K562 (cell line): ENCODE results near the gene RITA1. TPM values are rescaled to one million over a fixed set of nuclear protein-coding genes. Genes with fewer than 3 reads are reported as not detected.

Source experiments
- ATAC-seq: fragments of 200-7000 bp; cut with Tn5 transposase; 3 replicates; pipeline ENCODE4 v1.9.1; 2020; ENCODE audit warnings: moderate library complexity
- BruUV-seq: library from RNA; stranded (reverse); fragments of 400-500 nt; replicated peaks from 2 replicates; lab custom pipeline; 2021; lab: Mats Ljungman, UMichigan
- CTCF ChIA-PET: fragments of 300-600 bp; formaldehyde crosslinking; extraction: SDS; loops from one replicate; lab custom pipeline; 2021; ENCODE audit warnings: low intra/inter-chr PET ratio; lab: Yijun Ruan, JAX
- POLR2A ChIA-PET: fragments of 300-600, 350-650 bp; sonication (Branson Sonifier 250); formaldehyde crosslinking; extraction: SDS; loops from one replicate; lab custom pipeline; 2021; ENCODE audit warnings: antibody characterized with exemption, inconsistent platforms; lab: Yijun Ruan, JAX
- DNase-seq, 4 experiments: peaks; one replicate each; pipeline versions ENCODE4 v3.0.0 to v3.0.0-alpha.2; 2011 to 2018; ENCODE audit warnings: low spot score in 3 of 4, mixed read lengths in 3 of 4; ENCODE audit errors: extremely low read depth in 1 of 4
- FAIRE-seq: peaks from 2 replicates; lab custom pipeline; 2011; peaks lifted over from hg19 to GRCh38; lab: Jason Lieb, UNC
- H2AFZ ChIP-seq: 2 replicates; pipeline ENCODE4 v1.6.0; 2011; ENCODE audit warnings: low read depth, low read length, control low read depth, inconsistent platforms
- H3K27ac ChIP-seq: fragments of 200-600 bp; 3 replicates; pipeline ENCODE4 v1.8.0; 2011; ENCODE audit warnings: low read depth, mild to moderate bottlenecking, control low read depth, inconsistent platforms, low read length, moderate library complexity, mixed read lengths; ENCODE audit errors: extremely low read depth
- H3K27me3 ChIP-seq, 2 experiments: fragments of 300-600 bp in 1 of 2; 2 replicates in 1 of 2; 3 replicates in 1 of 2; pipeline versions ENCODE4 v1.6.0 to v1.8.0; 2011; ENCODE audit warnings: inconsistent platforms in 2 of 2, low read length in 2 of 2, mild to moderate bottlenecking in 1 of 2, mixed read lengths in 1 of 2, moderate library complexity in 1 of 2; ENCODE audit not compliant: control insufficient read depth in 2 of 2, insufficient read depth in 2 of 2
- H3K36me3 ChIP-seq: fragments of 300-600 bp; 3 replicates; pipeline ENCODE4 v1.8.0; 2011; ENCODE audit warnings: mild to moderate bottlenecking, low read length, inconsistent platforms; ENCODE audit not compliant: control insufficient read depth, insufficient read depth
- H3K4me1 ChIP-seq, 2 experiments: fragments of 200-600 bp in 1 of 2; replicated peaks in 1 of 2; 2 replicates in 1 of 2; 3 replicates in 1 of 2; pipeline versions ENCODE4 v1.5.1 to v1.8.0; 2011; ENCODE audit warnings: inconsistent platforms in 2 of 2, low read length in 2 of 2, mild to moderate bottlenecking in 1 of 2, mixed read lengths in 1 of 2, moderate library complexity in 1 of 2; ENCODE audit not compliant: control insufficient read depth in 2 of 2, insufficient read depth in 2 of 2
- H3K4me2 ChIP-seq: 2 replicates; pipeline ENCODE4 v1.6.1; 2011; ENCODE audit warnings: low read length, control low read depth, inconsistent platforms, mixed read lengths; ENCODE audit not compliant: insufficient read depth
- H3K4me3 ChIP-seq: fragments of 200-600 bp; sonication (generic), shearing (Covaris generic); 2 replicates; pipeline ENCODE4 v1.5.1; 2016; ENCODE audit warnings: control low read depth, inconsistent platforms
- H3K79me2 ChIP-seq: fragments of 200-600 bp; 3 replicates; pipeline ENCODE4 v1.8.0; 2011; ENCODE audit warnings: low read length, inconsistent platforms; ENCODE audit not compliant: control insufficient read depth, insufficient read depth
- H3K9ac ChIP-seq, 2 experiments: 2 replicates each; pipeline versions ENCODE4 v1.6.0 to v1.6.1; 2011; ENCODE audit warnings: low read depth in 2 of 2, low read length in 2 of 2, control low read depth in 1 of 2, inconsistent platforms in 1 of 2, mild to moderate bottlenecking in 1 of 2, mixed read lengths in 1 of 2; ENCODE audit not compliant: insufficient read depth in 1 of 2
- H3K9me1 ChIP-seq: one replicate; pipeline ENCODE4 v1.6.0; 2011; ENCODE audit warnings: inconsistent platforms, mild to moderate bottlenecking, low read length, moderate library complexity; ENCODE audit not compliant: control insufficient read depth, insufficient read depth
- H3K9me3 ChIP-seq: replicated peaks from 2 replicates; pipeline ENCODE4 v1.5.1; 2011; ENCODE audit warnings: low read depth, low read length, inconsistent platforms; ENCODE audit not compliant: control insufficient read depth, insufficient read depth
- H4K20me1 ChIP-seq: replicated peaks from 2 replicates; pipeline ENCODE4 v1.6.1; 2011; ENCODE audit warnings: low read length, inconsistent platforms, mixed read lengths; ENCODE audit not compliant: control insufficient read depth, insufficient read depth
- C11orf30 ChIP-seq: fragments of 450-650 bp; IDR thresholded peaks from 2 replicates; pipeline ENCODE4 v1.6.1; 2016; ENCODE audit warnings: low read depth, mild to moderate bottlenecking
- MAX ChIP-seq: sonication (generic); formaldehyde crosslinking; IDR thresholded peaks from 2 replicates; pipeline ENCODE4 v1.9.0; 2022; ENCODE audit warnings: mild to moderate bottlenecking, missing genetic modification reagents
- NR2C1 ChIP-seq, 2 experiments: fragments of 450-650 bp; IDR thresholded peaks; 2 replicates each; pipeline ENCODE4 v1.6.1; 2017; ENCODE audit warnings: mild to moderate bottlenecking in 2 of 2, antibody characterized with exemption in 1 of 2, inconsistent platforms in 1 of 2, missing compliant biosample characterization in 1 of 2, missing genetic modification characterization in 1 of 2
- NR2C2 ChIP-seq, 2 experiments: fragments of 200-800 bp in 1 of 2; sonication (Bioruptor generic) in 1 of 2; sonication (generic) in 1 of 2; formaldehyde crosslinking in 1 of 2; IDR thresholded peaks; 2 replicates each; pipeline versions ENCODE4 v1.6.1 to v1.8.0; 2016 to 2022; ENCODE audit warnings: mild to moderate bottlenecking in 1 of 2, missing compliant biosample characterization in 1 of 2, missing genetic modification characterization in 1 of 2, missing genetic modification reagents in 1 of 2
- NRF1 ChIP-seq, 2 experiments: fragments of 450-650 bp; IDR thresholded peaks in 1 of 2; conservative IDR thresholded peaks in 1 of 2; 2 replicates each; pipeline ENCODE4 v1.6.1; 2014; ENCODE audit warnings: mild to moderate bottlenecking in 2 of 2
- PRDM10 ChIP-seq: fragments of 450-650 bp; IDR thresholded peaks from 2 replicates; pipeline ENCODE4 v1.6.1; 2018; ENCODE audit not compliant: partially characterized antibody
- PTTG1 ChIP-seq: fragments of 450-650 bp; IDR thresholded peaks from 2 replicates; pipeline ENCODE4 v1.6.1; 2016; ENCODE audit warnings: low read depth, mild to moderate bottlenecking, missing genetic modification characterization, missing compliant biosample characterization
- TFAP4 ChIP-seq: sonication (generic); formaldehyde crosslinking; IDR thresholded peaks from 2 replicates; pipeline ENCODE4 v1.8.0; 2022; ENCODE audit warnings: missing genetic modification reagents, mild to moderate bottlenecking, moderate library complexity, borderline replicate concordance
- XRCC5 ChIP-seq: fragments of 200-400 bp; formaldehyde crosslinking; IDR thresholded peaks from 2 replicates; pipeline ENCODE4 v1.6.1; 2017; ENCODE audit warnings: low read depth, mild to moderate bottlenecking, low read length
- ZBTB12 ChIP-seq: fragments of 250-450 bp; sonication (Bioruptor Pico); IDR thresholded peaks from 2 replicates; pipeline ENCODE4 v1.4.0; 2020
- ZNF445 ChIP-seq: fragments of 250-450 bp; sonication (Bioruptor Pico); IDR thresholded peaks from 2 replicates; pipeline ENCODE4 v1.4.0; 2020; ENCODE audit warnings: low read depth, mild to moderate bottlenecking, moderate library complexity
- WGBS: fragments of 100-300 bp; shearing (Covaris generic); methylation state at CpG from one replicate; pipeline ENCODE4 v1.1.6; 2016; ENCODE audit warnings: low coverage, mixed read lengths; ENCODE audit not compliant: insufficient coverage; ENCODE audit errors: missing lambda C conversion rate; 5-methylcytosine and 5-hydroxymethylcytosine counted together
- in situ Hi-C: fragments of 300-500 bp; cut with MboI; formaldehyde crosslinking; loops from 4 replicates; pipeline ENCODE4 v1.15.0; 2018; ENCODE audit warnings: inconsistent platforms, mixed read lengths
- intact Hi-C: fragments of 100-400 bp; cut with micrococcal nuclease; formaldehyde crosslinking; loops from 2 replicates; pipeline ENCODE4 v1.14.2; 2022
- polyA plus RNA-seq, 8 experiments: library from polyadenylated mRNA; depleted of rRNA in 4 of 8; stranded (reverse) in 5 of 8; unstranded in 3 of 8; fragments of >200 nt; fragmentation: Nextera tagmentation in 2 of 8; fragmentation: Illumina TruSeq in 1 of 8; extraction: Ambion mirVana in 2 of 8; extraction: Trizol in 1 of 8; gene quantifications; 2 replicates each; pipeline versions ENCODE4 v1.2.1 to v1.2.3, GENCODE V29; 2011 to 2014; ENCODE audit warnings: inconsistent platforms in 1 of 8, missing spikeins in 1 of 8
- total RNA-seq, 7 experiments: library from RNA; depleted of rRNA in 6 of 7; stranded (reverse); fragments of >200 nt in 6 of 7; fragmentation: Illumina TruSeq in 2 of 7; extraction: Trizol in 2 of 7; gene quantifications; 2 replicates each; pipeline versions ENCODE4 v1.2.1 to v1.2.3, GENCODE V29; 2011 to 2021; ENCODE audit warnings: low replicate concordance in 1 of 7

The RITA1 gene
- total and polyA plus RNA-seq, 9 of the 15 experiments (the other 6 are each of a cell fraction or from before 2014, with no cell fraction given), result 2.8 to 40.4 (median 18.0) TPM

GRCh38 chr12:113222730-113223531 lies 37.4 kb downstream of the RITA1 start:
- peaks cover 13 to 23% of the 10 kb centered on the region in 2 experiments; a peak in 4 of 5 replicates for H3K4me1 ChIP-seq
- H3K9me3 ChIP-seq, result no peaks in the 10 kb centered on the region
- peak overlapping the region; percentile 36 for H2AFZ ChIP-seq
- in situ Hi-C loops, result no loop called here
- no peaks in the 10 kb centered on the region for H3K27me3 ChIP-seq
- DNase-seq (no peak), FAIRE-seq (peak; percentile 56), ATAC-seq (no peak)
- 22% methylated on average over 11 of the region's 11 CpGs for WGBS
- intact Hi-C loops, result no loop called here
- H3K9ac ChIP-seq, result peak overlapping the region in 1 of 2 experiments; percentile 65; a peak in 3 of 4 replicates
- BruUV-seq, result no TSS peak
- no peaks in the 10 kb centered on the region for H3K9me1 ChIP-seq
- H3K4me2 ChIP-seq, result peak overlapping the region; percentile 76
- ChIA-PET CTCF (no interaction called here), POLR2A (interaction anchor here (0.6 to 3.6 kb wide), 8 partner anchors 8 to 631 kb away, joined by 3 to 30 read pairs (median 6); no protein-coding TSS in a partner anchor)
- peak overlapping the region; percentile 4; the same call in 1 of the 2 replicates for H3K4me3 ChIP-seq
- no peaks in the 10 kb centered on the region for H4K20me1 ChIP-seq
- peak overlapping the region; percentile 62 for H3K27ac ChIP-seq
- H3K36me3 ChIP-seq, result peaks cover 13% of the 10 kb centered on the region; the same call in 2 of the 3 replicates
- peaks cover 19% of the 10 kb centered on the region for H3K79me2 ChIP-seq
- TF ChIP-seq NRF1 (conservative IDR thresholded peaks at IDR 0.05 in 1 of 2, IDR thresholded peaks at IDR 0.05 in 1 of 2) (no peak), PRDM10 (no peak), NR2C2 (CRISPR knock-in tag; IDR thresholded peaks at IDR 0.05) (no peak), NR2C2 (tag; IDR thresholded peaks at IDR 0.05) (peak; percentile 50), C11orf30 (peak; percentile 43; the same call in 1 of the 2 replicates), NR2C1 (IDR thresholded peaks at IDR 0.05) (peak; percentile 37; the same call in 1 of the 2 replicates), NR2C1 (tag; IDR thresholded peaks at IDR 0.05) (peak; percentile 47), ZBTB12 (CRISPR knock-in tag) (no peak), XRCC5 (no peak), TFAP4 (no peak), MAX (CRISPR knock-in tag) (no peak), PTTG1 (no peak), ZNF445 (no peak)
